ENCODE data around the gene DMXL1.

DNA sequence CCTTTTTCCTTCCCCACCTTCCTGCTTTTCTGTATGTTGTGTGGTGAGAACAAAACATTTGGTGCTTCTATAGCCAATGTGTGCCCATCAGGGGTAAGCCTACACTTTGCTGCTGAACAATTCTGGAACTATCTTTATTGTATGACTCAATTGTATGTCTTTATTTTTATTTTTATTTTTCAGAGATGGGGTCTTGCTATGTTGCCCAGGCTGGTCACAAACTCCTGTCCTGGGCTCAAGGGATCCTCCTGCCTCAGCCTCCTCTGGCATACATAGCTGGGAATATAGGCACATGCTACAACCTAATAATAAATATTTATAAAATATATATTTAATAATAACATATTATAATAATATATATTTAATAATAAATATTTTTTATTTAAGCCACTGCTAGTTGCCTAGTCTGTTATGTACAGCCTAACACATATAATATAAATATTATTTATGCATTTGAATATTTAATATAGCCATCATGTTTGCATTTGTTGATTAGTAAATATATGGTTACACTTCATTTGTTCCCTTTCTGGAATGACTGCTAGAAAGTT is 11.8 kb upstream of the DMXL1 start:
- TF ChIP-seq, protein P1, sequence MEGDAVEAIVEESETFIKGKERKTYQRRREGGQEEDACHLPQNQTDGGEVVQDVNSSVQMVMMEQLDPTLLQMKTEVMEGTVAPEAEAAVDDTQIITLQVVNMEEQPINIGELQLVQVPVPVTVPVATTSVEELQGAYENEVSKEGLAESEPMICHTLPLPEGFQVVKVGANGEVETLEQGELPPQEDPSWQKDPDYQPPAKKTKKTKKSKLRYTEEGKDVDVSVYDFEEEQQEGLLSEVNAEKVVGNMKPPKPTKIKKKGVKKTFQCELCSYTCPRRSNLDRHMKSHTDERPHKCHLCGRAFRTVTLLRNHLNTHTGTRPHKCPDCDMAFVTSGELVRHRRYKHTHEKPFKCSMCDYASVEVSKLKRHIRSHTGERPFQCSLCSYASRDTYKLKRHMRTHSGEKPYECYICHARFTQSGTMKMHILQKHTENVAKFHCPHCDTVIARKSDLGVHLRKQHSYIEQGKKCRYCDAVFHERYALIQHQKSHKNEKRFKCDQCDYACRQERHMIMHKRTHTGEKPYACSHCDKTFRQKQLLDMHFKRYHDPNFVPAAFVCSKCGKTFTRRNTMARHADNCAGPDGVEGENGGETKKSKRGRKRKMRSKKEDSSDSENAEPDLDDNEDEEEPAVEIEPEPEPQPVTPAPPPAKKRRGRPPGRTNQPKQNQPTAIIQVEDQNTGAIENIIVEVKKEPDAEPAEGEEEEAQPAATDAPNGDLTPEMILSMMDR (IDR thresholded peaks at IDR 0.05), result no peak
- no peak for TF ChIP-seq POLR2AphosphoS5 (IDR thresholded peaks at IDR 0.05)
